HG02642 (cell line): Measurements from ENCODE around the gene DSCAML1.

Experiments
- ATAC-seq: cut with Tn5 transposase; IDR thresholded peaks from one replicate; pipeline ENCODE4 v1.9.1; 2021; ENCODE audit warnings: mild to moderate bottlenecking; ENCODE audit not compliant: unreplicated experiment, poor library complexity

The DSCAML1 gene

GRCh38 chr11:117643606-117644300 lies 153.3 kb downstream of the DSCAML1 start:
- ATAC-seq, result no peak

DNA sequence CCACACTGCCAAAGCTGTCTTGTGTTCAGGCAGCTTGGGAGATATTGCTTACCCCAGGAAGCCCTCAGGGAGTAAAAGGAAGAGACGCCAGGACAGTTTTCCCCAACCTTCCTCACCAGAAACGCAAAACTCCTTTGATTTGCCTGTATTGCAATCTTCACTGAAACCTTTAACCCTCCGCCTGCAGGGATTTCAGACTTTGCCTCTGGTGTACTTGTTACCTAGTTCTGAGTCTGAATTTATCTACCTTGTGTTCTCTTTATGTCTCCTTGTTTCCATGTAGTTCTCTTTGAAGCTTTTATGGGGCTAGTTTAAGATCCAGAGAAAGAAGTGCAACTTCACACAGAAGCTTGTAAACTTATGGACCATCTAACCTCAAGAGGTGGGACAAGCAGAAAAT lies 154.2 kb downstream of the DSCAML1 start:
- no peak for ATAC-seq

DNA sequence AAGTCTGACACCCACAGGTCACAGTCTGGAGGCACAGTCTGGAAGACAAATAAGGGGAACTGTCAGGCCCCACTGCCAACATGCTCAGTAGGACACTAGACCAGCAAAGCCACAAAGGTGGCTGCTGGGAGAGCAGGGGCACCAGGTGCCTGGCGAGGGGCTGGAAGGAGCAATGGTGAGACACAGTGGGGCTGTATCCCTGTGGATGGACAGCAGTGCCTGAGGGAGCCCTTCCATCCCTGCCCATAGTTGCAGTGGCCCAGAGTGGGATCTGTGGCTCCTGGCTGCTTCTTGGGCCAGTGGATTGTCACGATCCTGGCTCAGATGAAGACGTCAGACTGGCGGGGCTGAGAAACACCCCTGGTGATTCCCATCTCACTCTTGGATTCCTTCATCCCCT lies 154.6 kb downstream of the DSCAML1 start:
- ATAC-seq, result no peak

- no peak for ATAC-seq
Measured at GRCh38 chr11:117641008-117641915, 155.8 kb downstream of the DSCAML1 start.

DNA sequence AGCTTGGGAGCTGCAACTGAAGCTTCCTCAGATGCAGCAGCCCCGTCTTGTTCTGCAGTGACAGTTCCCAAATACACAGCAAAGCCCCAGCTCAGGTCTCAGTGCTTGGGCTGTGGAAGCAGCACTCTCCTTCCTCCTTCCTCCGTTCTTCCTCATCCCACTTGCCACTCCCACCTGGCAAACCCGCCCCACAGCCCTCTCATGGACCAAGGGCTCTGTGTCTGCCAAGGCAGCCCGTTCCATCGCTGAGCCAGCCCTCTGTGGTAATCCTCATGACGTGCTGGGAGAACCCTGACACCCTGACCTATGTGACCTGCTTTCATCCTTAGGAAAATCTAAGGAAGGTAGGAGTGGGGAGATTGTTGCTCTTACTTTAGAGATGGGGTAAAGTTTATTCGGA lies 157.0 kb downstream of the DSCAML1 start:
- ATAC-seq, result no peak

GRCh38 chr11:117639601-117640000 lies 157.4 kb downstream of the DSCAML1 start:
- ATAC-seq, result no peak

GRCh38 chr11:117638911-117639543 lies 158.0 kb downstream of the DSCAML1 start:
- ATAC-seq, result no peak

DNA sequence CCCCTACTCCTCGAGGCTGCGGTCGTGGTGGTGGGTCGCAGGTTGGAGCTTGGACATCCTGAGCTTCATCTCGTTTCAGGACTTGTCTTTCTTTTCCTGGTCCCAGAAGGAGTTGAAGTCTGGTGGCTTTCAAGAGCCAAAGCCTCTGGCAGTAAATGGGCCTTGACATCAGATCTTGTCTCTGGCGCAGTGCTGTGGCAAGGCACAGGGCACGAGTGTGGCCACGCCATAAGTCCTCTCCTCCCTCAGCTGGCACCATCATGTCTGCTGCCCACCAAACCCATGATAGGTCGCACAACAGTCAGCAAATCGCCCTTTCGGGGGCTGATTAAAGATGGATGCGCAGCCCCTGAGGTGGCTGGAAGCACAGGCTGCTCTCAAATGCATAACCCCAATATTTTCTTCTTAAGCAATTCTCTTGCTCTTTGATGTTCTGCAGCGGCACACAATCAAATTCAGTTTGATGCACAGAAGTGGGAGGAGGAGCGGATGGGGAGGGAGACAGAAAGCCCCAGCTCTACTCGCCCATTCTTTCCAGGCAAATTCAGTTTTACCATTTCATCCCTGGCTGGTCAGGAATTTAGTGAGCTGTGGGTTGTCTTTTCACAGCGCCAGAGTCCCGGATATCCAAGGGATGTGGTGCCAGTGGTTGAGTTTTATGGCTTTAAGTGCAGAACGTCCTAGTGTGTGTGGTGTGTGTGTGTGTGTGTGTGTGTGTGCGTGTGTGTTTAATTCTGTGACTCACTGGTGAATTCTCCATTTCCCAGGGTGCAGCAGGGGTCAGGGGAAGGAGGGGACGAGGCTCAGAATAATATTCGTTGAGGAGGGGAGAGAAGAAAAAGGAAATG lies 162.0 kb downstream of the DSCAML1 start:
- ATAC-seq, result no peak

GRCh38 chr11:117633976-117634755 lies 162.8 kb downstream of the DSCAML1 start:
- ATAC-seq, result no peak

DNA sequence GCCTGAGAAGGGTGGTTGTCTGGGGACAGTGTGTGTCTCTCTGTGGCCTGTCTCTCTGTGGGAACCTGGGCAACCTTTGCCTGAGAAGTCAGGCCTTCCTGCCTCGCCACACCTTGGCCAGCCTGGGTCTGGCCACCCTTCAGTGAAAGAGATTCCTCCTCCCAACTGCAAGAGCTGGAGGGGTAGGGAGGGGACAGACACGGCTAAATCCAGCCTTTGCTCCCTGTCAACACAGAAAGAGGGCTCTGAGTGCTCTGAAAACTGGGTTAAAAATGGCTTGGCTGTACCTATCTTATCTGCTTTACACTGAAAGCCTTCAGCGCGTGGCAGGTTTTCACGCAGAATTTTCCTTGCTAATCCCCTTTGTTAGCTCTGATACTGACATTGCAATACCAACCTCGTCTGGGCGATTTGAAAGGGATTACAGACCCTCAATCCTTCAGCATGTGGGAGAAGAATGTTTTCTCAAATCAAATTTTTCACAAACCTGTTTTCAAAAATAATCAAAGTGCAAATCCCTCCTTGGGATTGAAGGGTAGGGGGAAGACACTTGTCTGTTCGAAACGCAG lies 163.7 kb downstream of the DSCAML1 start:
- ATAC-seq, result no peak

- ATAC-seq, result no peak
Measured at GRCh38 chr11:117632306-117632705, 164.7 kb downstream of the DSCAML1 start.

GRCh38 chr11:117631336-117632140 lies 165.5 kb downstream of the DSCAML1 start:
- ATAC-seq, result no peak

- ATAC-seq, result no peak
Measured at GRCh38 chr11:117629891-117630538, 167.0 kb downstream of the DSCAML1 start.

GRCh38 chr11:117629146-117629545 lies 167.9 kb downstream of the DSCAML1 start:
- ATAC-seq, result no peak

DNA sequence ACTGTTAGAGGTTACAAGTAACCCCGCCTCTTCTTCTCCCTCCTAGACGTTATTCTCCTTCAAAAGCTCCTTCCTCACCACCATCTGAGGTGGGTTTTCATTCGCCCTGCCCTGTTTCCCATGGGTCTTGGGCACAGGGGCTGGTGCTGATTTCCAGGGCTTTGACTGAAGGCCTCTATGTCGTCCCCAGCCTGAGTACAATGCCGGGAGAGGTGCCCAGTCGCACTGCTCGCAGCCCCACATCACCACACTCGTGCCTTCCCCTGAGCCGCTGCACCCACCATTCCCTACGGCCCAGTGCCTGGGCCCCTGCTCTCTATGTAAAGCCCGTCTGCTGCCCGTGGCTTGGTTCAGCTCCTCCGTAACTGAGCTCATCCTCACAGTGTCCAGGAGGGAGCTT lies 169.8 kb downstream of the DSCAML1 start:
- ATAC-seq, result no peak

- ATAC-seq, result no peak
Measured at GRCh38 chr11:117626576-117626975, 170.4 kb downstream of the DSCAML1 start.

- no peak for ATAC-seq
Measured at GRCh38 chr11:117625237-117625636, 171.8 kb downstream of the DSCAML1 start.

DNA sequence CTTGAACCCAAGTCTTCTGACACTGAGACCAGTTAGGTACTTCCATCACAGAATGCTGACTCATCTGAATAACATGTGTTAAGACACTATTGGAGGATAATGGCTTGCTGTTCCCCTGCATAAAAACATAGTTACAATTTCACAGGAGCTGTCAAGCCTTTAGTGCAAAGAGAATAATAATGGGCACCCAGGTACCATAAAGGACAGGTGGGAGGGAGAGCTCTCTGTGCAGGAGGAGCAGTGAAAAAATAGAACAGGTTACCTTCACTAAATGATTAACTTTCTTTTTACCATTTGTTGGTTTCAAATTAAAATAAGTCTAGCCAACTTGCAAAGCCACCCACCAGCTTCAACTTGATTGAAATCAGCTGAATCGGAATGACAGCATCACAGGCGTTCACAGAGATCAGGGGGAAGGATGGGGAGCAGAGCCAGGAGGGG lies 173.2 kb downstream of the DSCAML1 start:
- no peak for ATAC-seq
